NCI-H2227 (cell line): ENCODE results near the gene TENT5D.
"Not testable (repeated sequence)": the region's sequence is repeated elsewhere in the genome, so short reads cannot be mapped to it uniquely, and the experiment has no call there.

Experiments
- DNase-seq: peaks from one replicate; lab custom pipeline; 2025; ENCODE audit not compliant: unreplicated experiment; lab: John Stamatoyannopoulos, UW

The TENT5D gene

GRCh38 chrX:80420147-80420546, at the start of gene TENT5D:
TSS of gene TENT5D (plus strand) at chrX:80420447. CDS start at chrX:80442540, 22,093 bp downstream.
- no peak for DNase-seq

- DNase-seq, result not testable (repeated sequence)
Observed at GRCh38 chrX:80385651-80386050, 34.6 kb upstream of the TENT5D start.

GRCh38 chrX:80388206-80388605, 32.0 kb upstream of the TENT5D start:
- DNase-seq, result no peak

- DNase-seq, result no peak
Observed at GRCh38 chrX:80412042-80412441, 8.2 kb upstream of the TENT5D start.

- no peak for DNase-seq
Observed at GRCh38 chrX:80423000-80423399, 2.8 kb downstream of the TENT5D start.

- no peak for DNase-seq
Observed at GRCh38 chrX:80423744-80424143, 3.5 kb downstream of the TENT5D start.

GRCh38 chrX:80430826-80431504, 10.7 kb downstream of the TENT5D start:
- DNase-seq, result no peak

- no peak for DNase-seq
Observed at GRCh38 chrX:80431505-80431832, 11.2 kb downstream of the TENT5D start.

- no peak for DNase-seq
Observed at GRCh38 chrX:80432441-80432840, 12.2 kb downstream of the TENT5D start.

- no peak for DNase-seq
Observed at GRCh38 chrX:80432863-80433262, 12.6 kb downstream of the TENT5D start.

- not testable (repeated sequence) for DNase-seq
Observed at GRCh38 chrX:80468166-80468565, 47.9 kb downstream of the TENT5D start.

GRCh38 chrX:80471582-80471981, 51.3 kb downstream of the TENT5D start:
- DNase-seq, result no peak

- DNase-seq, result no peak
Observed at GRCh38 chrX:80485543-80485942, 65.3 kb downstream of the TENT5D start.

- DNase-seq, result no peak
Observed at GRCh38 chrX:80486299-80486698, 66.1 kb downstream of the TENT5D start.

- DNase-seq, result no peak
Observed at GRCh38 chrX:80489166-80489565, 68.9 kb downstream of the TENT5D start.
